AG08395 (cell line): ENCODE results near the gene LEP.

Experiments
- DNase-seq: peaks from one replicate; pipeline ENCODE4 v3.0.0; 2012; ENCODE audit warnings: mixed read lengths, low spot score

Gene LEP

GRCh38 chr7:128247108-128247507, 6.0 kb downstream of the LEP start:
- DNase-seq = no peak

- DNase-seq = no peak
These were observed 6.6 kb downstream of the LEP start for GRCh38 chr7:128247640-128248194.

GRCh38 chr7:128251337-128251736, 10.3 kb downstream of the LEP start:
- DNase-seq = no peak

GRCh38 chr7:128253701-128254100, 12.6 kb downstream of the LEP start:
- DNase-seq = no peak

- no peak for DNase-seq
These were observed 13.4 kb downstream of the LEP start for GRCh38 chr7:128254470-128254869.

- DNase-seq = no peak
These were observed 14.2 kb downstream of the LEP start for GRCh38 chr7:128255271-128255670.

GRCh38 chr7:128257458-128257857, 16.4 kb downstream of the LEP start:
- no peak for DNase-seq

- no peak for DNase-seq
These were observed 18.3 kb downstream of the LEP start for GRCh38 chr7:128259131-128260061.

- DNase-seq = no peak
These were observed 19.2 kb downstream of the LEP start for GRCh38 chr7:128260069-128260795.

GRCh38 chr7:128262273-128263028, 21.4 kb downstream of the LEP start:
- DNase-seq = no peak

GRCh38 chr7:128263420-128263819, 22.3 kb downstream of the LEP start:
- no peak for DNase-seq

- no peak for DNase-seq
These were observed 23.4 kb downstream of the LEP start for GRCh38 chr7:128264477-128264876.

GRCh38 chr7:128265156-128265905, 24.3 kb downstream of the LEP start:
- no peak for DNase-seq

GRCh38 chr7:128265906-128266300, 24.8 kb downstream of the LEP start:
- no peak for DNase-seq

GRCh38 chr7:128266529-128266882, 25.4 kb downstream of the LEP start:
- no peak for DNase-seq

GRCh38 chr7:128266883-128267594, 26.0 kb downstream of the LEP start:
- DNase-seq = peak; percentile 69

GRCh38 chr7:128267595-128267924, 26.5 kb downstream of the LEP start:
- no peak for DNase-seq

- no peak for DNase-seq
These were observed 27.2 kb downstream of the LEP start for GRCh38 chr7:128268233-128268632.

GRCh38 chr7:128270826-128271272, 29.8 kb downstream of the LEP start:
- DNase-seq = no peak

- no peak for DNase-seq
These were observed 30.4 kb downstream of the LEP start for GRCh38 chr7:128271471-128271941.
